ENCODE results near the gene DUT.

Gene DUT

DNA sequence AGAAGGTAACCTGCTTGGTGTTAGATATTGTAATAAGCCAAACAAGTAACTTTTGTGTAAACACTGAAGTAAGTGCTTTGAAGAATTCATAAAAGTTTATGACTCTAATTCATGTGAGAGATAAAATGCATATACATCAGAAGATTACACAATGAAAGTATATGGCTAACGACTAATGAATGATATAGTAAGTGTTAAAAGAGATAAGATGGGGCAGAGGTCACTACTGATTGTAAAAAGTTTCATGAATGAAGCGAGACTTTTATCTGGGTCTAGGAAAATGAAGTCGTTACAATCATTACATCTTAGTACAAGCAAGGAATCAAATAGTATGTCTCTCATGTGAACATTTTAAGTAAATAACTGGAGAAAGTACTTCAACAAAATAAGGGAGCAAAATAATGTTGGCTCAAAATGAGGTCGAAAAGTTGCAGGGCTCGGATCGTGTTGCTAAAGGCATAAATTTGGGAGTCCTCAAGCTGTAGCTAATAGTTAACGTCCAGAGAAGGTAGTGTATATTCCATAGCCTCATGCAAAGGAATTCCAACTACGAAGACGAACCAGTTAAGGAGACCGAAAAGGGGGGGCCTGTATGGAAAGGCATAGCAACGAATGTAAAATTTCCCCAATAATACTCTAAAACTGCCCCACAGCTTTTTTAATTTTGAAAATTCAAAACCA, 984 bp upstream of the DUT start:
- TF ChIP-seq SUZ12 (IDR thresholded peaks at IDR 0.05; ENCODE audit: extremely low read depth, insufficient read depth, insufficient read length): no peak
- no peak for TF ChIP-seq YY1 (IDR thresholded peaks at IDR 0.05; ENCODE audit: insufficient read depth, insufficient read length)
- no peak for TF ChIP-seq ZNF274 (IDR thresholded peaks at IDR 0.05; ENCODE audit: low read depth, low read length)
- H3K4me1 ChIP-seq (ENCODE audit: insufficient read depth, insufficient read length): no peaks in the 10 kb centered on the region
- no peak for DNase-seq (ENCODE audit: low read depth, low spot score)

DNA sequence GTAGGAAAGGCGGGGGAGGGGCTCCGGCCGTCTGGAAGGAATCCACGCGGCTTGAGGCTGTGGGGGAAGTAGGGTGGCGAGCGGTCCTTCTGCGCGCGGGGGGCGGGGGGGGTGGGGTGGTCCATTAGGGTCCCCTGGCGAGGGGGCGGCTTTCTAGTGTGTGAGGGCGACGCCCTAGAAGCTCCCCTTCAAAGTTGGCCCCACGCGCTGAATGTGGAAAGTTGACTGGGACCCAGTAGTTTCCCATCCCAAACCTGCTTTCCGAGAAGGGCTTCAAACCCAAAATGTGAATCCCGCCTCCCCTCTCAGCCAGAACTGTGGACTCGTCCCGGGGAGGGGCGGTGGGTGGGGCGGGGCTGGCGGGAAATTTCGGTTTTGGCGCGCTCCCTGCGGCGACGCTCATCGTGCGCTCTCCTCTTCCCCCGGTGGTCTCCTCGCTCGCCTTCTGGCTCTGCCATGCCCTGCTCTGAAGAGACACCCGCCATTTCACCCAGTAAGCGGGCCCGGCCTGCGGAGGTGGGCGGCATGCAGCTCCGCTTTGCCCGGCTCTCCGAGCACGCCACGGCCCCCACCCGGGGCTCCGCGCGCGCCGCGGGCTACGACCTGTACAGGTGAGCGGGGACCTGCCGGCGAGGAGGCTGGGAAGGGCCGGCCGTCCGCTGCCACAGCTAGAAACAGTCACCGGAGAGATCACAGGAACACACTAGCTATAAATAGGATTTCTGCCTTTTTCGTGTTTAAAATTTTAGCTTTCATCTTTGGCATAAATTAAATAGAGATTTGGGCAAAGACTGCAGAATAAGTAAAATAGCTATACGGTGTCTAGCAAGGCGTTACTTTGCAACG, 790 bp downstream of the DUT start:
- no peak for TF ChIP-seq ZNF274 (IDR thresholded peaks at IDR 0.05; ENCODE audit: low read depth, low read length)
- TF ChIP-seq YY1 (IDR thresholded peaks at IDR 0.05; ENCODE audit: insufficient read depth, insufficient read length): no peak
- TF ChIP-seq SUZ12 (IDR thresholded peaks at IDR 0.05; ENCODE audit: extremely low read depth, insufficient read depth, insufficient read length): no peak
- DNase-seq (ENCODE audit: low read depth, low spot score): no peak
- peaks cover 37% of the 10 kb centered on the region for H3K36me3 ChIP-seq (ENCODE audit: insufficient read depth, insufficient read length, low read length)
- H3K9me3 ChIP-seq (ENCODE audit: insufficient read depth, low read length): no peaks in the 10 kb centered on the region
- no peaks in the 10 kb centered on the region for H3K27me3 ChIP-seq (ENCODE audit: insufficient read depth, insufficient read length)
- H3K9ac ChIP-seq (ENCODE audit: insufficient read length, low read depth): peak overlapping the region; percentile 94
- peak overlapping the region; percentile 85 for H3K4me3 ChIP-seq (ENCODE audit: insufficient read length, low read depth)
- H3K4me1 ChIP-seq (ENCODE audit: insufficient read depth, insufficient read length): peaks cover 2% of the 10 kb centered on the region

More for the DNA sequence above, 984 bp upstream of the DUT start:
- H3K27me3 ChIP-seq (ENCODE audit: insufficient read depth, insufficient read length): no peaks in the 10 kb centered on the region
- peaks cover 22% of the 10 kb centered on the region for H3K36me3 ChIP-seq (ENCODE audit: insufficient read depth, insufficient read length, low read length)
- H3K4me3 ChIP-seq (ENCODE audit: insufficient read length, low read depth): peak overlapping the region; percentile 85
- peak overlapping the region; percentile 94 for H3K9ac ChIP-seq (ENCODE audit: insufficient read length, low read depth)
- H3K9me3 ChIP-seq (ENCODE audit: insufficient read depth, low read length): no peaks in the 10 kb centered on the region

DNA sequence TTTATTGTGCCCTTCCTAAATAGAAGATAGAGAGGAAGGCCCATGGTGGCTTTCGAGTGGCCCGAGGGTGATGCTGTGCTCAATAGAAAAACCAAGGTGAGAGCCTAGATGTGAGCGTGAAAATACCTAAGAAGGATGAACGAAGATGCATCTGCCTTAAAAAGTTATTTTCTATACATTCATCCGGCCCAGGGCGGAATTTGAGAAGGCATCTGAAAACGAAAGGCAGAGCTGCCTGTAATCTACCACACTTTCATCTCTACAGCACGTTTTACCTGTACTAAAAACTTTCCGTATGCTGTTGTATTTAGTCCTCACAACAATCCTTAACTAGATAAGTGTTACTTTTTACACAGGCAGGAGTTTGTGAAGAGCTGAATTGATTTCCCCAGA, 1.4 kb downstream of the DUT start:
- DNase-seq (ENCODE audit: low read depth, low spot score): no peak
- peaks cover 38% of the 10 kb centered on the region for H3K36me3 ChIP-seq (ENCODE audit: insufficient read depth, insufficient read length, low read length)
- peaks cover 2% of the 10 kb centered on the region for H3K4me1 ChIP-seq (ENCODE audit: insufficient read depth, insufficient read length)
- TF ChIP-seq YY1 (IDR thresholded peaks at IDR 0.05; ENCODE audit: insufficient read depth, insufficient read length) (no peak), ZNF274 (IDR thresholded peaks at IDR 0.05; ENCODE audit: low read depth, low read length) (no peak), SUZ12 (IDR thresholded peaks at IDR 0.05; ENCODE audit: extremely low read depth, insufficient read depth, insufficient read length) (no peak)
- H3K9me3 ChIP-seq (ENCODE audit: insufficient read depth, low read length): no peaks in the 10 kb centered on the region
- peak overlapping the region; percentile 85 for H3K4me3 ChIP-seq (ENCODE audit: insufficient read length, low read depth)
- H3K27me3 ChIP-seq (ENCODE audit: insufficient read depth, insufficient read length): no peaks in the 10 kb centered on the region
- peak overlapping the region; percentile 70 for H3K9ac ChIP-seq (ENCODE audit: insufficient read length, low read depth)

DNA sequence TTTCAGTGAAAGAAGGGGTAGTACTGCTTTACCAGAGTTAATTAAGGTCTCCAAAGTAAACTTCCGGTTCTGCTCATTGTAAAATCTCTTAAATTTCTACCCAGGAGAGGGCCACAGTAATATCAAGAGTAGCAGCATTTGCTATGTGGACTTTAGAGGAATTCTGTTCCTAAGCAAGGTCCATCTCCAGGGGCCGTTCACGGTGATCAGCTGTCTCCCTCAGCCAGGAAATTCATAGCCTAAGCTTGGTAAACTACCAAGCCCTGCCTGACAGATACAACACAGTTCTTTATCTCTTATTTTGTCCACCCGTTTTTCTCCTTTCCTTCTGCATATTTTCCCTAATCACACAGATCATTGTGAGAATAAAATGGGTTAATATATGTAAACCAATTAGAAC, 2.3 kb downstream of the DUT start:
- Histone ChIP-seq H3K36me3 (ENCODE audit: insufficient read depth, insufficient read length, low read length) (peaks cover 42% of the 10 kb centered on the region), H3K9me3 (ENCODE audit: insufficient read depth, low read length) (no peaks in the 10 kb centered on the region), H3K4me3 (ENCODE audit: insufficient read length, low read depth) (no peak overlapping the region), H3K4me1 (ENCODE audit: insufficient read depth, insufficient read length) (peaks cover 2% of the 10 kb centered on the region), H3K27me3 (ENCODE audit: insufficient read depth, insufficient read length) (no peaks in the 10 kb centered on the region), H3K9ac (ENCODE audit: insufficient read length, low read depth) (no peak overlapping the region)
- no peak for DNase-seq (ENCODE audit: low read depth, low spot score)
- no peak for TF ChIP-seq ZNF274 (IDR thresholded peaks at IDR 0.05; ENCODE audit: low read depth, low read length)
- TF ChIP-seq YY1 (IDR thresholded peaks at IDR 0.05; ENCODE audit: insufficient read depth, insufficient read length): no peak
- TF ChIP-seq SUZ12 (IDR thresholded peaks at IDR 0.05; ENCODE audit: extremely low read depth, insufficient read depth, insufficient read length): no peak

DNA sequence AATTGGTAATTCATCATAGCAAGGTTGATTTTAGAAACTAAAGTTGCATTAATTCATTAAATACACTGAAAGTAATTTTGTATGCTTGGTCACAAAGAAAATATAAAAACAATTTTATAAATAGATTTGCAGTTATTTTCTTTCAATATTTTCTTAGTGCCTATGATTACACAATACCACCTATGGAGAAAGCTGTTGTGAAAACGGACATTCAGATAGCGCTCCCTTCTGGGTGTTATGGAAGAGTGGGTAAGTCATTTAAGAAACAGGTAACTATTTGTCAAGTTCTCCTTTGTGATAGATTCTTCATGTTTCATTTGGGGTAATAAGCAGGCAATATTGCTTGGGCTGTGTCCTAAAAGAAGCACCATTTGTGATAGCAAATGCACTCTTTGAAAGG, 3.0 kb downstream of the DUT start:
- Histone ChIP-seq H3K9ac (ENCODE audit: insufficient read length, low read depth) (no peak overlapping the region), H3K9me3 (ENCODE audit: insufficient read depth, low read length) (no peaks in the 10 kb centered on the region), H3K36me3 (ENCODE audit: insufficient read depth, insufficient read length, low read length) (peaks cover 48% of the 10 kb centered on the region), H3K4me3 (ENCODE audit: insufficient read length, low read depth) (no peak overlapping the region), H3K27me3 (ENCODE audit: insufficient read depth, insufficient read length) (no peaks in the 10 kb centered on the region), H3K4me1 (ENCODE audit: insufficient read depth, insufficient read length) (peaks cover 2% of the 10 kb centered on the region)
- DNase-seq (ENCODE audit: low read depth, low spot score): no peak
- TF ChIP-seq YY1 (IDR thresholded peaks at IDR 0.05; ENCODE audit: insufficient read depth, insufficient read length) (no peak), SUZ12 (IDR thresholded peaks at IDR 0.05; ENCODE audit: extremely low read depth, insufficient read depth, insufficient read length) (no peak), ZNF274 (IDR thresholded peaks at IDR 0.05; ENCODE audit: low read depth, low read length) (no peak)

DNA sequence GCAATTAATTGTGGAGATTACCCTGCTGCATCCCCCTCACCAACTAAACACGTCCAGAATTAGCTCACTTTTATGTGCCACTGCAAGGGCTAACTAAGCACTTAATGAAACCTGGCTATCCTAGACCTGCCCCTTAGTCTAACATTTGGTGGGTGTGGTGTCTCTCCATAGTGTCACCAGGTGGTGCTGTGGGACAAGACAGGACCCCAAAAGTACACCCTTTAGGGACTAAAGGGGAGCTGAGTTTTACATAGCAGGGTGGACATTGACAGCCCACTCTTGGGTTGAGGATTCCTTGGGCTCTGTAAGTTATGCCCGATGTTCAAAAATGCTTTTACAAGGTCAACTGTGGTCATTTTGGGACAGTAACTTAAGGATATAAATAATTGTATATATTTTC, 5.7 kb downstream of the DUT start:
- H3K4me1 ChIP-seq (ENCODE audit: insufficient read depth, insufficient read length): peaks cover 2% of the 10 kb centered on the region
- no peak for DNase-seq (ENCODE audit: low read depth, low spot score)

DNA sequence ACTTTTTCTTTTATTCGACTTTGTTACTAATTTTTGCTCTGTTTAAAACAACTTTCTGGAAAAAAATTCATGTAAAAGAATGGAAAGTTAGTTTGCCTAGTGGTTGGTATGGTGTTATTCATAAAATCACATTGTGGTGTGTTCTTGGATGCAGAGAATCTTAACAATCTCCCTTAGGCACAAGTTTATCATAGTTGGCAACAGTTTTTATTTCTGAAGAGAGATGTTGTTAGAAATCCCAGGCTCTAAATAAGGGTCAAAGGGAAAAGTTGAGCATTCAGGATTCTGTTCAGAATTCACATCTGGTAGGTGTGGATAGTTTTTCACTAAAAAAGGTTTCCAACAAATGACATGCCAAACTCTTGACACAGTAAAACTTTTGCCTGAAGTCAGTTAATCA, 6.4 kb downstream of the DUT start:
- H3K9ac ChIP-seq (ENCODE audit: insufficient read length, low read depth): no peak overlapping the region
- TF ChIP-seq YY1 (IDR thresholded peaks at IDR 0.05; ENCODE audit: insufficient read depth, insufficient read length): no peak
- TF ChIP-seq ZNF274 (IDR thresholded peaks at IDR 0.05; ENCODE audit: low read depth, low read length): no peak
- no peak for TF ChIP-seq SUZ12 (IDR thresholded peaks at IDR 0.05; ENCODE audit: extremely low read depth, insufficient read depth, insufficient read length)
- H3K9me3 ChIP-seq (ENCODE audit: insufficient read depth, low read length): no peaks in the 10 kb centered on the region
- peaks cover 71% of the 10 kb centered on the region for H3K36me3 ChIP-seq (ENCODE audit: insufficient read depth, insufficient read length, low read length)
- H3K4me1 ChIP-seq (ENCODE audit: insufficient read depth, insufficient read length): peaks cover 2% of the 10 kb centered on the region
- H3K27me3 ChIP-seq (ENCODE audit: insufficient read depth, insufficient read length): no peaks in the 10 kb centered on the region
- H3K4me3 ChIP-seq (ENCODE audit: insufficient read length, low read depth): no peak overlapping the region
- DNase-seq (ENCODE audit: low read depth, low spot score): no peak

More for the DNA sequence above, 5.7 kb downstream of the DUT start:
- Histone ChIP-seq H3K9ac (ENCODE audit: insufficient read length, low read depth) (no peak overlapping the region), H3K36me3 (ENCODE audit: insufficient read depth, insufficient read length, low read length) (peaks cover 70% of the 10 kb centered on the region), H3K9me3 (ENCODE audit: insufficient read depth, low read length) (no peaks in the 10 kb centered on the region), H3K4me3 (ENCODE audit: insufficient read length, low read depth) (no peak overlapping the region), H3K27me3 (ENCODE audit: insufficient read depth, insufficient read length) (no peaks in the 10 kb centered on the region)
- no peak for TF ChIP-seq YY1 (IDR thresholded peaks at IDR 0.05; ENCODE audit: insufficient read depth, insufficient read length)
- no peak for TF ChIP-seq ZNF274 (IDR thresholded peaks at IDR 0.05; ENCODE audit: low read depth, low read length)
- TF ChIP-seq SUZ12 (IDR thresholded peaks at IDR 0.05; ENCODE audit: extremely low read depth, insufficient read depth, insufficient read length): no peak

Data from NT2/D1 (cell line).